CD8-positive, alpha-beta memory T cell (primary cell): ENCODE measurements around the gene TRIM67. TPM values are rescaled to one million over a fixed set of nuclear protein-coding genes. Genes with fewer than 3 reads are reported as not detected.
"Not testable (repeated sequence)": the region's sequence is repeated elsewhere in the genome, so short reads cannot be mapped to it uniquely, and the experiment has no call there.

Source experiments
- CTCF ChIA-PET: fragments of 350-600 bp; sonication (Branson Sonifier 250); formaldehyde crosslinking; loops from one replicate; lab custom pipeline; 2021; ENCODE audit warnings: antibody characterized with exemption; lab: Charles Lee
- POLR2A ChIA-PET: fragments of 350-600 bp; sonication (Branson Sonifier 250); formaldehyde crosslinking; loops from one replicate; lab custom pipeline; 2021; ENCODE audit warnings: antibody characterized with exemption; lab: Charles Lee
- DNase-seq, 5 donors: peaks; one replicate each; pipeline versions ENCODE4 v3.0.0 to v3.0.0-alpha.2; 2020 to 2022; ENCODE audit warnings: mixed read lengths in 1 of 5
- H3K27ac ChIP-seq: one replicate; pipeline ENCODE4 v1.7.0; 2013; ENCODE audit warnings: low read depth, mild to moderate bottlenecking, low read length, moderate library complexity
- H3K27me3 ChIP-seq: 2 replicates; pipeline ENCODE4 v1.7.0; 2013; ENCODE audit warnings: low read length, mild to moderate bottlenecking; ENCODE audit not compliant: insufficient read depth, poor library complexity, severe bottlenecking
- H3K36me3 ChIP-seq: 2 replicates; pipeline ENCODE4 v1.7.0; 2013; ENCODE audit warnings: mild to moderate bottlenecking, low read length, moderate library complexity; ENCODE audit not compliant: insufficient read depth
- H3K4me1 ChIP-seq: 2 replicates; pipeline ENCODE4 v1.7.0; 2013; ENCODE audit warnings: mild to moderate bottlenecking, low read length, moderate library complexity; ENCODE audit not compliant: insufficient read depth
- H3K4me3 ChIP-seq: 2 replicates; pipeline ENCODE4 v1.7.0; 2013; ENCODE audit warnings: mild to moderate bottlenecking, low read length
- H3K9me3 ChIP-seq: 2 replicates; pipeline ENCODE4 v1.7.0; 2013; ENCODE audit warnings: mild to moderate bottlenecking, low read length
- H3K27ac Mint-ChIP-seq, 8 donors: one replicate each; pipeline ENCODE4 v1.8.0; 2020 to 2021; ENCODE audit warnings: mixed read lengths in 8 of 8, mild to moderate bottlenecking in 6 of 8, inconsistent platforms in 3 of 8, moderate library complexity in 3 of 8
- H3K27me3 Mint-ChIP-seq, 2 donors: one replicate each; pipeline ENCODE4 v1.8.0; 2020 to 2021; ENCODE audit warnings: mixed read lengths in 2 of 2, mild to moderate bottlenecking in 1 of 2, moderate library complexity in 1 of 2
- H3K36me3 Mint-ChIP-seq, 3 donors: one replicate each; pipeline ENCODE4 v1.8.0; 2020 to 2021; ENCODE audit warnings: mixed read lengths in 3 of 3, inconsistent platforms in 1 of 3, mild to moderate bottlenecking in 1 of 3
- H3K4me1 Mint-ChIP-seq, 3 donors: one replicate each; pipeline ENCODE4 v1.8.0; 2020 to 2021; ENCODE audit warnings: mixed read lengths in 3 of 3, inconsistent platforms in 1 of 3, mild to moderate bottlenecking in 1 of 3
- H3K4me3 Mint-ChIP-seq, 7 donors: one replicate each; pipeline ENCODE4 v1.8.0; 2020 to 2021; ENCODE audit warnings: mixed read lengths in 7 of 7, mild to moderate bottlenecking in 6 of 7, moderate library complexity in 4 of 7, inconsistent platforms in 2 of 7
- H3K9me3 Mint-ChIP-seq, 5 donors: one replicate each; pipeline ENCODE4 v1.8.0; 2020 to 2022; ENCODE audit warnings: mixed read lengths in 5 of 5, mild to moderate bottlenecking in 3 of 5, moderate library complexity in 2 of 5, inconsistent platforms in 1 of 5
- polyA plus RNA-seq: library from polyadenylated mRNA; unstranded; fragments of 300-500 nt; fragmentation: Illumina TruSeq; gene quantifications from one replicate; pipeline ENCODE4 v1.2.3, GENCODE V29; 2021
- total RNA-seq, 2 experiments: library from RNA; stranded (reverse); gene quantifications; one replicate each; pipeline ENCODE4 v1.2.3, GENCODE V29; 2021

The TRIM67 gene
- total RNA-seq (not detected), polyA plus RNA-seq (not detected)

DNA sequence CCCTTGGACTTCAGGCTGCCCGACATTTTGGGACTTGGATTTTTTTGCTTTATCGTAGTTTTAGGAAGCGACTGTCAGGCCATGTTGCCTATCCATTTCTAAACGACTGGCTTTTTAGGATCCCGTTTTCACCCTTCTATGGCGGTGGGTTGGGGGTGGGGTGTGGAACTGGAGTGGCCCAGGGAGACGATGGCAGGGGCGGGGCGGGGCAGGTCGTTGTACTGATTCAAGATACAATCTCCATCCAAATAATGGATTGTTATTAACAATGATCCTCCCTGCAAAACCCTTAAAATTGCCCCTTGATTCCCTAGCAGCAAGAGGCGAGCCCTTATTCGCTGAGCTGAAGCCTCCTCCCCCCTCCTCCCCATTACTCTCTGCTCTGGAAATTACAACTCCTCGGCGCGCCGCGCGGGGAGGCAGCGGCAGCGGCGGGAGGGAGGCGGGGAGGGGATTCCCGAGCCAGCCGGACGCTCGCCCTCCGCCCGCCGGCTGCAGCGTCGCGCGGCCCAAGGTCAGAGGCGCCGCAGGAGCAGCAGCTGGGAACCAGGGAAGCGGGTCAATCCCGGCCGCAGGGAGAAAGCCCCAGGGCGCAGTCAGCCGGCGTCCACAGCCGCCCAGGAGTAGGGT, at the start of gene TRIM67:
Gene TRIM67, plus strand, starts transcription at position 392 of the 630 bp plus-strand sequence. CDS start 912 bp downstream, outside the sequence.
- no peak within 1 kb of the TSS for H3K4me3 ChIP-seq
- ChIA-PET POLR2A (no interaction called here), CTCF (no interaction called here)
- Mint-ChIP-seq H3K9me3 (peaks cover 0 to 2% (median 0%) of the 10 kb centered on the region in 5 donors), H3K4me1 (peaks cover 0 to 20% (median 0%) of the 10 kb centered on the region in 3 donors), H3K36me3 (no peaks in the 10 kb centered on the region), H3K27ac (no peak within 1 kb of the TSS), H3K27me3 (peaks cover 47 to 73% of the 10 kb centered on the region in 2 donors), H3K4me3 (peak within 1 kb of the TSS in 2 of 7 donors; percentile 14 to 77)
- no peaks in the 10 kb centered on the region for H3K4me1 ChIP-seq
- H3K27ac ChIP-seq, result no peak within 1 kb of the TSS
- H3K9me3 ChIP-seq, result no peaks in the 10 kb centered on the region
- no peaks in the 10 kb centered on the region for H3K36me3 ChIP-seq
- H3K27me3 ChIP-seq, result peaks cover 16% of the 10 kb centered on the region
- no peak for DNase-seq

DNA sequence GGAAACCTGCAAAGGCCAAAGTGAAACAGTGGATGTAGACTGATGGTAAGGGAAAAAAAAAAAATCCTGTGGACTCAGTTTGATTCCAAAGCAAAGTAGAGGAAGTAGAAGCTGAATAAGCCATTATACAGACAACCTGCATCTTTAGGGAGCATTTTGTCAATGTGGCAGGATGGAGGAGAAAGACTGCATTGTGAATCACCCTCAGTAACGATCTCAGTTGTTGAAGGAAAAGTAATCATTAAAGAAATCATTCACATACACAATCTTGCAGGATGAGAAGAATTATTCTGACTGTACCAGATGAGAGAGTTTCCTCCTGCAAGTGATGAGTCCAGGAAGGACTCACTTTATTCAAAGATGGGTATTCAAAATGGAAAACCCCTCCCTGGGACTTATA, 45.1 kb upstream of the TRIM67 start:
- H3K4me1 Mint-ChIP-seq, result no peaks in the 10 kb centered on the region
- DNase-seq, result no peak
- Histone ChIP-seq H3K36me3 (no peaks in the 10 kb centered on the region), H3K4me1 (no peaks in the 10 kb centered on the region), H3K4me3 (no peak overlapping the region), H3K27ac (no peak overlapping the region), H3K27me3 (no peaks in the 10 kb centered on the region), H3K9me3 (no peaks in the 10 kb centered on the region)
- peaks cover 0 to 5% (median 0%) of the 10 kb centered on the region in 3 donors for H3K36me3 Mint-ChIP-seq
- peaks cover 4 to 41% of the 10 kb centered on the region in 2 donors for H3K27me3 Mint-ChIP-seq
- peaks cover 0 to 22% (median 13%) of the 10 kb centered on the region in 5 donors for H3K9me3 Mint-ChIP-seq
- H3K27ac Mint-ChIP-seq, result no peak overlapping the region
- CTCF ChIA-PET, result no interaction called here
- no peak overlapping the region for H3K4me3 Mint-ChIP-seq
- POLR2A ChIA-PET, result no interaction called here

DNA sequence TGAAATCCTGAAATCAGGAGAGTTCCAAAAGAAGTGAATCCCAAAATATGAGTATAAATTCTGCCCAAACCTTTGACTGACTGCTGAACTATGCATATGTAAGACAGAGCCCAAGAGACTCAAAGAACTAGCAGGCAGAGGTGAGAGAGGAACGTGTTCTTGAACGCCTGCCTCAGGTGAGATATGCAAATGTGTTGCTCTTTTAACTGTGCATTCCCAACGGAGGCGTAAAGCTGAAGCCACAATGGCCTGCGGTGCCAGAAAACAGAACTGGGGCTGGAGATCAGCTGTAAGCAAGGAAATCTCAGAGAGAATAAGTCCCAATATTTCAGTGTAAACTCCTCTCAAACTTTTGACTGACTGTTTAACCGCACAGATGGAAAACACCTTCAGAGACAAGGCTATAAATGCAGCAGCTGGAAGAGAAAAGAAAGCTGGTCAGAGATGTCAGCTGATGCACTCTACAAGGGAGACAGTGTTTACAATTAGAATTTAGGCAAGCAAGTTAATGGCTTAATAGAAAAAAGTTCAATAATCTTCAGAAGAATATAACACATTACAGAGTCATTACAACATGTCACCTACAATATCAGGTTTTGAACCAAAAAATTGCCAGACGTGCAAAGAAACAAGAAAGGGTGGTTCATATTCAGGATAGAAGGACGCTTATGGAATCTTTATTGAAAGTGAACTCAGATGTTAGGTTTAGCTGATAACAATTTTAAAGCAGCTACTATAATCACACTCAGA, 43.0 kb upstream of the TRIM67 start:
- no peaks in the 10 kb centered on the region for H3K9me3 ChIP-seq
- no peak overlapping the region for H3K27ac ChIP-seq
- H3K4me3 Mint-ChIP-seq, result no peak overlapping the region
- peaks cover 3 to 34% of the 10 kb centered on the region in 2 donors for H3K27me3 Mint-ChIP-seq
- no peaks in the 10 kb centered on the region for H3K4me1 Mint-ChIP-seq
- H3K27me3 ChIP-seq, result no peaks in the 10 kb centered on the region
- POLR2A ChIA-PET, result no interaction called here
- DNase-seq, result no peak
- H3K9me3 Mint-ChIP-seq, result peaks cover 0 to 13% (median 6%) of the 10 kb centered on the region in 5 donors
- no peak overlapping the region for H3K27ac Mint-ChIP-seq
- no peak overlapping the region for H3K4me3 ChIP-seq
- no peaks in the 10 kb centered on the region for H3K4me1 ChIP-seq
- H3K36me3 Mint-ChIP-seq, result peaks cover 0 to 5% (median 0%) of the 10 kb centered on the region in 3 donors
- no peaks in the 10 kb centered on the region for H3K36me3 ChIP-seq
- CTCF ChIA-PET, result no interaction called here

DNA sequence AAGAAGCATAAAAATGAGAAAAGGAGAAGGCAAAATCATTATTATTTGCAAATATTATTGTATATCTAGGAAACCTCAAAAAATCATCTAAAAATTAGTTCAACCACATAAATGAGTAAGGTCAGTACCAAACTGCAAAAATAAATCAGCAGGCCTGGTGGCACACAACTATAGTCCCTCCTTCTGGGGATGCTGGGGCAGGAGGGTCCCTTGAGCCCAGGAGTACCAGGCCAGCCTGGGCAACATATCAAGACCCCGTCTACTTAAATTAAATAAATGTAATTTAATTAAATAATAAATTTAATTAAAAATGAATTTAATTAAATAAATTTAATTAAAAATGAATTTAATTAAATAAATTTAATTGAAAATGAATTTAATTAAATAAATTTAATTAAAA, 40.3 kb upstream of the TRIM67 start:
- Mint-ChIP-seq H3K27ac (no peak overlapping the region), H3K36me3 (peaks cover 0 to 5% (median 0%) of the 10 kb centered on the region in 3 donors), H3K27me3 (peaks cover 2 to 35% of the 10 kb centered on the region in 2 donors), H3K4me1 (no peaks in the 10 kb centered on the region), H3K9me3 (peaks cover 0 to 13% (median 6%) of the 10 kb centered on the region in 5 donors), H3K4me3 (no peak overlapping the region)
- DNase-seq, result no peak
- no peaks in the 10 kb centered on the region for H3K9me3 ChIP-seq
- no peaks in the 10 kb centered on the region for H3K27me3 ChIP-seq
- H3K4me1 ChIP-seq, result no peaks in the 10 kb centered on the region
- no peaks in the 10 kb centered on the region for H3K36me3 ChIP-seq
- ChIA-PET CTCF (no interaction called here), POLR2A (no interaction called here)
- no peak overlapping the region for H3K4me3 ChIP-seq
- H3K27ac ChIP-seq, result no peak overlapping the region

DNA sequence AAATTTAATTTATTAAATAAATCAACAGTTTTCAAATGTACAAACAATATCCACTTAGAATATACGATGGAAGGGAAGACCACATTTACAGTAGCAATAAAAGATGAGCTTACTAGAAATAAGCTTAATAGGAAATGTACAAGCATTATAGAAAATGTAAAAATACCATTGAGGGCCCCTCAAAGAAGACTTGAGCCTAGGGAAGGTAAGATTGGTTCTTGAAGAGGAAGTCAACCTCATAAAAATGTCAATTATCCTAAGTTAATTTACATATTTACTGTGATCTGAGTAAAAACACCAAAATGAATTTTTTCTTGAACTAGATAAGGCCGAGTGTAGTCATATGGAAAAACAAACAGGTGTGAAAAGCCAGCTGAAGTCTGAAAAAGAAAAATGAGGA, 39.7 kb upstream of the TRIM67 start:
- ChIA-PET POLR2A (no interaction called here), CTCF (no interaction called here)
- Mint-ChIP-seq H3K4me3 (no peak overlapping the region), H3K27me3 (peaks cover 2 to 32% of the 10 kb centered on the region in 2 donors), H3K27ac (no peak overlapping the region), H3K9me3 (peaks cover 0 to 17% (median 6%) of the 10 kb centered on the region in 5 donors), H3K4me1 (no peaks in the 10 kb centered on the region), H3K36me3 (peaks cover 0 to 5% (median 3%) of the 10 kb centered on the region in 3 donors)
- no peaks in the 10 kb centered on the region for H3K27me3 ChIP-seq
- no peaks in the 10 kb centered on the region for H3K4me1 ChIP-seq
- no peaks in the 10 kb centered on the region for H3K9me3 ChIP-seq
- no peaks in the 10 kb centered on the region for H3K36me3 ChIP-seq
- no peak overlapping the region for H3K4me3 ChIP-seq
- DNase-seq, result no peak
- H3K27ac ChIP-seq, result no peak overlapping the region

DNA sequence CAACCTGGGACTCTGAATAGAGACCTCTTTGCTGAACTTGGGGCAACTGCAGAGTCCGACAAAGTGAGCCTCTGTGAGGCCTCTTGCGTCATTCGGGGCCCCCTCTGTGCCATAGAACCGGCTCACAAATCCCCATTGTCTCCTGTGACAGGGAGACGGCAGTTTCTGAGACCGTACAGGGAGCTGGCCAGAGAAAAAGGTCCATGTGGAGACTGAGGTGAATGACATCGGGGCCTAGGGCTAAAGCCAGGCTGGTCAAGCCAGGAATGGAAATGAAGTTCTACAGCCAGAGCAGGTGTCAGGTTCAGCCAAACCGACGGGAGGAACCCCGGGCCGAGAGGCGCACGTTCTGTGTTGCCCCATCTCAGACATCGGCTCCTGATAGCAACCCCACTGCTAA, 37.1 kb upstream of the TRIM67 start:
- H3K4me3 ChIP-seq, result no peak overlapping the region
- Mint-ChIP-seq H3K27me3 (peaks cover 2 to 23% of the 10 kb centered on the region in 2 donors), H3K36me3 (peaks cover 0 to 3% (median 0%) of the 10 kb centered on the region in 3 donors), H3K4me3 (no peak overlapping the region), H3K9me3 (peaks cover 0 to 6% (median 0%) of the 10 kb centered on the region in 5 donors), H3K27ac (no peak overlapping the region), H3K4me1 (no peaks in the 10 kb centered on the region)
- H3K9me3 ChIP-seq, result no peaks in the 10 kb centered on the region
- no peaks in the 10 kb centered on the region for H3K27me3 ChIP-seq
- no peaks in the 10 kb centered on the region for H3K36me3 ChIP-seq
- CTCF ChIA-PET, result no interaction called here
- H3K4me1 ChIP-seq, result no peaks in the 10 kb centered on the region
- no peak overlapping the region for H3K27ac ChIP-seq
- POLR2A ChIA-PET, result no interaction called here
- DNase-seq, result no peak

DNA sequence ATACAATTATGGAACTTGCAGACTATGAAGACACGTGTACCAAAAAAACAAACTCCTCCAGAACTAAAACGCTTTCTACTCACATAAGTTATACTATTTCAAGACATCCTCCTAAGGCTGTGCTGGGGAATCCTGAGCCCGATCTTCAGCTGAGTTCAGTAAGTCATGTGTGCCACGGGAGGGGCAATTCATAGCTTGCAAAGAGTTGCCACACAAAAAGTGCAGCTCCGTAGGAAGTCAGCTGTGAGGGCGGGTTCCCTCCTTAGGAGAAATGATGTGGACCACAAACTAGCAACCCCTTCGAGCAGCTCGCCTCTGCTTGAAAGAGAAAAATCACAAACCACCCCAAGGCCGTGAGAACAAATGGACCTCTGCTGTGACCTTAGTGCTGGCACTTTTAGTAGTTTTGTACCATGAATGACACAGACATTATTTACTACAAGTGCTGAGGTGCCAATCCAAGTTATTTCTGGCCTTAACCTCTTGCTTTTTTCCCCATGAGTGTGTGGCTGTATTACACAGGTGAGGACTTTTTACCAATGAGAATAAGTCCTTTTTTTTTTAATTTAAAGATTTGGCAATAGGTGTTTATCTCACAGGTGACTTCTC, 35.8 kb upstream of the TRIM67 start:
- peaks cover 0 to 3% (median 0%) of the 10 kb centered on the region in 3 donors for H3K36me3 Mint-ChIP-seq
- POLR2A ChIA-PET, result interaction anchor here (0.6 kb wide), 1 partner anchor 457 kb away, joined by 3 read pairs; no protein-coding TSS in a partner anchor

DNA sequence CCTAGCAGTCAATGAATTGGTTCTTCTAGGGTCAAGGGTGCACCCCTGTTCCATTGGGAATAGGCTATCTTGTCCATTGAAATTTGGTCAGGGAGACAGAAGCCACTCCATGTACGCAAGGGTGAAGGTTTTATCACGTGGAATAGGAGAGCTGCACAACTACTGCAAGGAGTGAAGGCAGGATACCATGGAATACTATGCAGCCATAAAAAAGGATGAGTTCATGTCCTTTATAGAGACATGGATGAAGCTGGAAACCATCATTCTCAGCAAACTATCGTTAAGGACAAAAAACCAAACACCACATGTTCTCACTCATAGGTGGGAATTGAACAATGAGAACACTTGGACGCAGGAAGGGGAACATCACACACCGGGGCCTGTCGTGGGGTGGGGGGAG, 34.8 kb upstream of the TRIM67 start:
- H3K9me3 Mint-ChIP-seq, H3K4me3 Mint-ChIP-seq, H3K27ac ChIP-seq, CTCF ChIA-PET, H3K27ac Mint-ChIP-seq, H3K27me3 ChIP-seq, H3K4me3 ChIP-seq, H3K4me1 ChIP-seq, H3K9me3 ChIP-seq, POLR2A ChIA-PET, DNase-seq, H3K36me3 Mint-ChIP-seq, H3K36me3 ChIP-seq, H3K4me1 Mint-ChIP-seq: not testable (repeated sequence)
- peaks cover 2 to 26% of the 10 kb centered on the region in 2 donors for H3K27me3 Mint-ChIP-seq

More for the DNA sequence above, 35.8 kb upstream of the TRIM67 start:
- Histone ChIP-seq H3K4me1 (no peaks in the 10 kb centered on the region), H3K27ac (no peak overlapping the region), H3K4me3 (no peak overlapping the region), H3K27me3 (no peaks in the 10 kb centered on the region), H3K36me3 (no peaks in the 10 kb centered on the region), H3K9me3 (no peaks in the 10 kb centered on the region)
- DNase-seq, result no peak
- peaks cover 2 to 26% of the 10 kb centered on the region in 2 donors for H3K27me3 Mint-ChIP-seq
- CTCF ChIA-PET, result no interaction called here
- no peak overlapping the region for H3K27ac Mint-ChIP-seq
- H3K4me3 Mint-ChIP-seq, result no peak overlapping the region
- H3K4me1 Mint-ChIP-seq, result no peaks in the 10 kb centered on the region
- H3K9me3 Mint-ChIP-seq, result peaks cover 0 to 6% (median 0%) of the 10 kb centered on the region in 5 donors
